HG02970 (cell line): ENCODE data around the gene VWA5B2.
"Not testable (repeated sequence)": the region's sequence is repeated elsewhere in the genome, so short reads cannot be mapped to it uniquely, and the experiment has no call there.

Experiments
- ATAC-seq: cut with Tn5 transposase; IDR thresholded peaks from one replicate; pipeline ENCODE4 v1.9.1; 2021; ENCODE audit warnings: mild to moderate bottlenecking, moderate library complexity, moderate number of reproducible peaks; ENCODE audit not compliant: unreplicated experiment, low FRiP score

The VWA5B2 gene

GRCh38 chr3:184262764-184263179, 33.4 kb downstream of the VWA5B2 start:
- ATAC-seq, result no peak

GRCh38 chr3:184267249-184267648, 37.9 kb downstream of the VWA5B2 start:
- not testable (repeated sequence) for ATAC-seq

DNA sequence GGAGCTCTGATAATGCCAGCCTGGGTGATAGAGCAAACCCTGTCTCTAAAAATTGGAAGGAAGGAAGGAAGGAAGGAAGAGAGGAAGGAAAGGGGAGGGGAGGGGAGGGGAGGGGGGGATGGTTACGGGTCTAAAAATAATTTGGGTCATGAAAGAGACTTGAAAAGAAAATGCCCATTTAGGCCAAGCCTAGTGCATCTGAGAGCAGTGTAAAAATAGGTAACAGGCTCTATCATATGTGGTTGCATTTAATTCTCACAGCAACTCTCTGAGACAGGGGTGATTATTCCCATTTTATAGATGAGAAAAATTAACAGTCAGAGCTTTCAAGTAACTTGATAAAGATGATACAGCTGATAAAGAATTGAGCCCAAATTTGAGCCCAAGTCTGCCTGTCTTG, 42.9 kb downstream of the VWA5B2 start:
- ATAC-seq, result no peak

DNA sequence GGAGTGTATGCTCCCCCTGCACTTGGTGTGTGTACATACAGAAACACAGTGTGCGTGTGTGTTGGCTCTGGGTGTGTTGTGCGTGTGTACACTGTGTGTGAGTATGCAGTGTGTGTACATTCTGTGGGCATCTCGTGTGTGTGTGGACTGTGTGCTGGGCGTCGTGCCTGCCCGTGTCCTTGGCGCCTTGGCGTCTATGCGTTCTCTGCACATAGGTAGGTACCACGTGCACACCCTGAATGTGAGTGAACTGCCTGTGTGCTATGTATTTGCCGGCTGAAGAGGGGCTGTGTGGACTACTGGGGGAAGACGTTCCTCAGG, 46.0 kb downstream of the VWA5B2 start:
- no peak for ATAC-seq

DNA sequence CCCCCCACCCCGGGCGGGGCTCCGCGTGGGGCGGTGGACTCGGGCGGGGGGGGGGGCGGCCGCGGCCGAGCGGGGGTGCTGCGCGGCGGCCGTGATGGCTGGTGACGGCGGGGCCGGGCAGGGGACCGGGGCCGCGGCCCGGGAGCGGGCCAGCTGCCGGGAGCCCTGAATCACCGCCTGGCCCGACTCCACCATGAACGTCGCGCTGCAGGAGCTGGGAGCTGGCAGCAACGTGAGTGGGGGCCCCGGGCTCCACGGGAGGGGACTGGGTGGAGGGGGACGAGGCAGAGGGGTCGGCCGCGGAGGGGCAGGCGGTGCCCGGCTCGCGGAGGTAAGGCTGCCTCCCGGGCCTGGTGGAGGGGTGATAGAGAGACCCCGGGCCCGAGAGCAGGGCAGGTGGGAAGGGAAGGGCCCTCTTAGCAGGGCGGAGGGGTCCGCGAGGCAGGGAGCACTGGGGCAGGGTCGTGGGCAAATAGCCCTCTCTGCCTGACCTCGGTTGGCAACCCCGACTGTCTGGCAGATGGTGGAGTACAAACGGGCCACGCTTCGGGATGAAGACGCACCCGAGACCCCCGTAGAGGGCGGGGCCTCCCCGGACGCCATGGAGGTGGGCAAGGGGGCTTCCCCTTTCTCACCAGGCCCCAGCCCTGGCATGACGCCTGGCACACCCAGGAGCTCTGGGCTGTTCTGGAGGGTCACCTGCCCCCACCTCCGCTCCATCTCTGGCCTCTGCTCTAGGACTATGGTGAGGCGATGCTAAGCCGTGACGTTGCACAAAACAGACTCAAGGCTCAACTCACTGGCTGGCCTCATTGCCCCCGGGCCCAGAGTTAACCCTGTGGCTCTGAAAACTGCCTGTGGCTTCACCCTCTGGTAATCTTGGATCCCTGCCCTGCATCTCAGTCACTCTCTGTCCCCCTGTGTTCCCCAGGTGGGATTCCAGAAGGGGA, 46.9 kb downstream of the VWA5B2 start, which contains the start of gene ECE2:
Gene ECE2, plus strand, starts transcription at position 62 of the 950 bp plus-strand sequence. Its CDS starts 132 bp downstream, at position 194.
- ATAC-seq, result no peak

- no peak for ATAC-seq
These were observed 48.0 kb downstream of the VWA5B2 start for GRCh38 chr3:184277366-184277765.

GRCh38 chr3:184282941-184283340, 53.6 kb downstream of the VWA5B2 start:
- ATAC-seq, result no peak

GRCh38 chr3:184283681-184284080, 54.3 kb downstream of the VWA5B2 start:
- ATAC-seq, result no peak

DNA sequence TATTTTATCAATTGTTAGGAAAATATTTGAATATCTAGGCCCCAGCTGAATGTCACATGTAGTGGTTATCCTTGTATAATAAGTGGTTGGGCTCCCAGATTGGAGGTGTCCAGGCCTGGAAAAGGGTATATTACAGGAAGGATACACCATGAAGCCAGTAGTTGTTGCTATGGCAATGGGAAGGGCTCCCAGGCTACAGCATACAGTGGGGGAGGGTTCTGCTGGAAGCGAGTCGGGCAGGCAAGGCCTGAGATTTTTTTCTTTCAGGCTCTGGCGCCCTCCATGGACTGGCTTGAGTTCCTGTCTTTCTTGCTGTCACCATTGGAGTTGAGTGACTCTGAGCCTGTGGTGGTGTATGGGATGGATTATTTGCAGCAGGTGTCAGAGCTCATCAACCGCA, 55.3 kb downstream of the VWA5B2 start:
- no peak for ATAC-seq

DNA sequence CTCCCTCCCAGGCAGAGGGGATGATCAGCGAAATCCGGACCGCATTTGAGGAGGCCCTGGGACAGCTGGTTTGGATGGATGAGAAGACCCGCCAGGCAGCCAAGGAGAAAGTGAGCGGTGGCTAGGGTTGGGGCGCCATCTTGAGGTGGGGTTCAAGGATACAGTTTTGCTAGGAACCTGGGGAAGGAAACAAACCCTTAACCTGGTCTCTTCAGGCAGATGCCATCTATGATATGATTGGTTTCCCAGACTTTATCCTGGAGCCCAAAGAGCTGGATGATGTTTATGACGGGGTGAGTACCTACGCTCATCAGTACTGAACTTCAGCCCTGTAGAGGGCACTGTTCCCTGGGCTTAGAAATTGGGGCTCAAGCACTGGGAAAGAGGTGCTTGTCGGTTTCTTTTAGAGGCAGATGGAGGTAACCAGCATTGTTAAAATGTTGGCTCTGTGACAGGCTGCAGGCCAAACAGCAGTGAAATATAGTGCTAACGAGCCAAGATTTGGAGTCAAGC, 60.1 kb downstream of the VWA5B2 start:
- no peak for ATAC-seq

DNA sequence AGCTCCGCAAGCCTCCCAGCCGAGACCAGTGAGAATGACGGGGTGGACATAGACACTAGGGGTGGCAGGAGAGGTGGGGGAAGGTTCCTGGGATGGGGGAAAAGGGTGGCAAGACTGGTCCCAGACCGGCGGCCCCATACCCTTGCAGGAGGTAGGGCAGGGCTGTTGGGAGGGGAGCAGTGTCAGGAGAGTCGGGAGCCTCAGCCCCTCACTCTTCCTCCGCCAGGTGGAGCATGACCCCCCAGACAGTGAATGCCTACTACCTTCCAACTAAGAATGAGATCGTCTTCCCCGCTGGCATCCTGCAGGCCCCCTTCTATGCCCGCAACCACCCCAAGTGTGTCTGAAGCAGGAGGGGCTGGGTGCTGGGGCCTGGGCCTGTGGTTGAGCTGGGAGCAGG, 60.9 kb downstream of the VWA5B2 start:
- ATAC-seq, result no peak

GRCh38 chr3:184291044-184291737, 61.8 kb downstream of the VWA5B2 start:
- ATAC-seq, result no peak
